GM23338 (cell line): ENCODE results near the gene TMEM219. TPM values are rescaled to one million over a fixed set of nuclear protein-coding genes. Genes with fewer than 3 reads are reported as not detected.

Source experiments
- ATAC-seq: fragments of 200-7000 bp; cut with Tn5 transposase; 3 replicates; pipeline ENCODE4 v1.9.1; 2020
- DNase-seq: peaks from one replicate; pipeline ENCODE4 v3.0.0-alpha.2; 2015; ENCODE audit warnings: low spot score
- H2AFZ ChIP-seq: fragments of 200-600 bp; sonication (generic); 2 replicates; pipeline ENCODE4 v1.8.0; 2016; ENCODE audit warnings: antibody characterized with exemption, mild to moderate bottlenecking, moderate library complexity
- H3F3A ChIP-seq: fragments of 200-600 bp; sonication (generic); replicated peaks from 2 replicates; pipeline ENCODE4 v1.8.0; 2017; ENCODE audit warnings: antibody characterized with exemption, mixed run types, low read depth
- H3K27ac ChIP-seq: fragments of 200-600 bp; sonication (generic); 2 replicates; pipeline ENCODE4 v1.6.1; 2016; ENCODE audit warnings: low read depth
- H3K27me3 ChIP-seq: fragments of 200-600 bp; sonication (generic); 2 replicates; pipeline ENCODE4 v1.8.0; 2016; ENCODE audit warnings: mild to moderate bottlenecking, mixed run types, moderate library complexity; ENCODE audit not compliant: insufficient read depth
- H3K36me3 ChIP-seq: fragments of 200-600 bp; sonication (generic); 2 replicates; pipeline ENCODE4 v1.8.0; 2016; ENCODE audit warnings: mild to moderate bottlenecking; ENCODE audit not compliant: insufficient read depth
- H3K4me1 ChIP-seq: fragments of 200-600 bp; sonication (generic); 2 replicates; pipeline ENCODE4 v1.8.0; 2016; ENCODE audit warnings: mild to moderate bottlenecking, moderate library complexity; ENCODE audit not compliant: insufficient read depth
- H3K4me2 ChIP-seq: fragments of 200-600 bp; sonication (generic); 2 replicates; pipeline ENCODE4 v1.7.1; 2017; ENCODE audit warnings: mixed run types
- H3K4me3 ChIP-seq: fragments of 200-600 bp; sonication (generic); 2 replicates; pipeline ENCODE4 v1.6.1; 2016; ENCODE audit warnings: mixed run types
- H3K79me2 ChIP-seq: fragments of 200-600 bp; sonication (generic); replicated peaks from 2 replicates; pipeline ENCODE4 v1.8.0; 2017; ENCODE audit warnings: mild to moderate bottlenecking; ENCODE audit not compliant: insufficient read depth
- H3K9me2 ChIP-seq: fragments of 200-600 bp; sonication (generic); 2 replicates; pipeline ENCODE4 v1.8.0; 2017; ENCODE audit not compliant: insufficient read depth
- H4K20me1 ChIP-seq: fragments of 200-600 bp; sonication (generic); replicated peaks from 2 replicates; pipeline ENCODE4 v1.8.0; 2017; ENCODE audit warnings: mild to moderate bottlenecking; ENCODE audit not compliant: insufficient read depth
- H3K27ac Mint-ChIP-seq: 2 replicates; pipeline ENCODE4 v1.8.0; 2020; ENCODE audit warnings: inconsistent platforms, mild to moderate bottlenecking, moderate library complexity, mixed read lengths
- H3K27me3 Mint-ChIP-seq: 3 replicates; pipeline ENCODE4 v1.8.0; 2022; ENCODE audit warnings: low read depth, mild to moderate bottlenecking, moderate library complexity, mixed read lengths, inconsistent platforms; ENCODE audit not compliant: insufficient read depth, poor library complexity
- H3K36me3 Mint-ChIP-seq: 3 replicates; pipeline ENCODE4 v1.8.0; 2021; ENCODE audit warnings: low read depth, mild to moderate bottlenecking, inconsistent platforms, moderate library complexity, mixed read lengths
- H3K4me1 Mint-ChIP-seq: 3 replicates; pipeline ENCODE4 v1.8.0; 2020; ENCODE audit warnings: mild to moderate bottlenecking, inconsistent platforms, mixed read lengths
- H3K4me3 Mint-ChIP-seq: 3 replicates; pipeline ENCODE4 v1.8.0; 2021; ENCODE audit warnings: moderate library complexity, mild to moderate bottlenecking, inconsistent platforms, mixed read lengths
- H3K9me3 Mint-ChIP-seq: 3 replicates; pipeline ENCODE4 v1.8.0; 2020; ENCODE audit warnings: moderate library complexity, mild to moderate bottlenecking, inconsistent platforms, mixed read lengths
- CREB1 ChIP-seq: fragments of 250-450 bp; sonication (Bioruptor Pico); IDR thresholded peaks from 2 replicates; pipeline ENCODE4 v1.5.0; 2020; ENCODE audit warnings: low read depth, mild to moderate bottlenecking, moderate library complexity
- ETS1 ChIP-seq: IDR thresholded peaks from 2 replicates; pipeline ENCODE4 v1.6.1; 2016; ENCODE audit warnings: antibody characterized with exemption
- EZH2 ChIP-seq: fragments of 200-600 bp; sonication (generic); IDR thresholded peaks from one replicate; pipeline ENCODE4 v1.8.0; 2017; ENCODE audit warnings: antibody characterized with exemption, mild to moderate bottlenecking, low read depth; ENCODE audit not compliant: unreplicated experiment
- EZH2phosphoT487 ChIP-seq: fragments of 200-600 bp; sonication (generic); IDR thresholded peaks from one replicate; pipeline ENCODE4 v1.8.1; 2018; ENCODE audit warnings: antibody characterized with exemption; ENCODE audit not compliant: unreplicated experiment
- NANOG ChIP-seq: IDR thresholded peaks from 2 replicates; pipeline ENCODE4 v1.6.1; 2016; ENCODE audit warnings: antibody characterized with exemption, borderline replicate concordance
- POLR2AphosphoS5 ChIP-seq: IDR thresholded peaks from 2 replicates; pipeline ENCODE4 v1.6.1; 2016; ENCODE audit warnings: antibody characterized with exemption, low read depth
- REST ChIP-seq: IDR thresholded peaks from one replicate; pipeline ENCODE4 v1.6.1; 2018; ENCODE audit warnings: antibody characterized with exemption; ENCODE audit not compliant: unreplicated experiment
- STAT1 ChIP-seq: IDR thresholded peaks from one replicate; pipeline ENCODE4 v1.6.1; 2016; ENCODE audit warnings: antibody characterized with exemption; ENCODE audit not compliant: unreplicated experiment
- polyA plus RNA-seq: library from polyadenylated mRNA; unstranded; fragments of >200 nt; fragmentation: Nextera tagmentation; extraction: Ambion mirVana; gene quantifications from 2 replicates; pipeline ENCODE4 v1.2.1, GENCODE V29; 2016
- total RNA-seq: library from RNA; depleted of rRNA; stranded (reverse); fragments of >200 nt; shearing (Covaris generic); gene quantifications from 2 replicates; pipeline ENCODE4 v1.2.3, GENCODE V29; 2014

Gene TMEM219
- total and polyA plus RNA-seq, 2 experiments from 2014 or later = 50.0 to 82.3 TPM

- H3K27me3 Mint-ChIP-seq = peaks cover 13% of the 10 kb centered on the region
- Histone ChIP-seq H3K27me3 (no peaks in the 10 kb centered on the region), H3K4me2 (no peak overlapping the region), H3K4me3 (no peak overlapping the region), H4K20me1 (no peaks in the 10 kb centered on the region; the same call in 1 of the 2 replicates), H3K36me3 (peaks cover 4% of the 10 kb centered on the region; the same call in 1 of the 2 replicates), H3K9me2 (no peaks in the 10 kb centered on the region), H3K4me1 (peaks cover 7% of the 10 kb centered on the region; the same call in 1 of the 2 replicates), H2AFZ (no peak overlapping the region), H3F3A (peaks cover 11% of the 10 kb centered on the region), H3K27ac (no peak overlapping the region), H3K79me2 (no peaks in the 10 kb centered on the region)
- H3K9me3 Mint-ChIP-seq = no peaks in the 10 kb centered on the region; the same call in 2 of the 3 replicates
- no peak overlapping the region for H3K27ac Mint-ChIP-seq
- peaks cover 10% of the 10 kb centered on the region for H3K4me1 Mint-ChIP-seq
- no peak for DNase-seq
- H3K36me3 Mint-ChIP-seq = peaks cover 48% of the 10 kb centered on the region
- TF ChIP-seq STAT1 = no peak
- no peak for ATAC-seq
- no peak overlapping the region for H3K4me3 Mint-ChIP-seq
Observed at GRCh38 chr16:29990883-29991570, 29.1 kb downstream of the TMEM219 start.

GRCh38 chr16:29991571-29991904, 29.7 kb downstream of the TMEM219 start:
- Histone ChIP-seq H3K79me2 (no peaks in the 10 kb centered on the region; the same call in 1 of the 2 replicates), H3K36me3 (peaks cover 4% of the 10 kb centered on the region; the same call in 1 of the 2 replicates), H2AFZ (no peak overlapping the region), H3K4me1 (peaks cover 7% of the 10 kb centered on the region; the same call in 1 of the 2 replicates), H3K4me3 (no peak overlapping the region), H3K9me2 (no peaks in the 10 kb centered on the region), H4K20me1 (no peaks in the 10 kb centered on the region; the same call in 1 of the 2 replicates), H3K27me3 (no peaks in the 10 kb centered on the region), H3F3A (peaks cover 11% of the 10 kb centered on the region), H3K27ac (no peak overlapping the region), H3K4me2 (no peak overlapping the region)
- no peak for TF ChIP-seq POLR2AphosphoS5
- no peak for TF ChIP-seq STAT1
- no peak for TF ChIP-seq ETS1
- no peak for TF ChIP-seq NANOG
- TF ChIP-seq CREB1 (CRISPR knock-in tag) = no peak
- TF ChIP-seq EZH2phosphoT487 = no peak
- no peak for DNase-seq
- Mint-ChIP-seq H3K9me3 (peaks cover 2% of the 10 kb centered on the region; the same call in 2 of the 3 replicates), H3K27ac (no peak overlapping the region), H3K4me3 (no peak overlapping the region), H3K4me1 (peaks cover 11% of the 10 kb centered on the region), H3K36me3 (peaks cover 43% of the 10 kb centered on the region; the same call in 2 of the 3 replicates), H3K27me3 (peaks cover 13% of the 10 kb centered on the region)
- ATAC-seq = no peak

- no peak overlapping the region for H2AFZ ChIP-seq
- Mint-ChIP-seq H3K9me3 (peaks cover 2% of the 10 kb centered on the region; the same call in 2 of the 3 replicates), H3K27ac (no peak overlapping the region), H3K4me3 (no peak overlapping the region; the same call in 2 of the 3 replicates), H3K4me1 (peaks cover 15% of the 10 kb centered on the region), H3K27me3 (peaks cover 13% of the 10 kb centered on the region), H3K36me3 (peaks cover 45% of the 10 kb centered on the region)
- H3K27me3 ChIP-seq = no peaks in the 10 kb centered on the region
- H3K4me2 ChIP-seq = no peak overlapping the region
- H3K9me2 ChIP-seq = no peaks in the 10 kb centered on the region
- no peak overlapping the region for H3K27ac ChIP-seq
- peaks cover 13% of the 10 kb centered on the region for H3K4me1 ChIP-seq
- H3K79me2 ChIP-seq = peaks cover 7% of the 10 kb centered on the region; the same call in 1 of the 2 replicates
- H3F3A ChIP-seq = peaks cover 16% of the 10 kb centered on the region
- no peak for ATAC-seq
- H3K36me3 ChIP-seq = peaks cover 4% of the 10 kb centered on the region; the same call in 1 of the 2 replicates
- DNase-seq = no peak
- no peaks in the 10 kb centered on the region; the same call in 1 of the 2 replicates for H4K20me1 ChIP-seq
- no peak overlapping the region for H3K4me3 ChIP-seq
- no peak for TF ChIP-seq REST
- TF ChIP-seq POLR2AphosphoS5 = no peak
- no peak for TF ChIP-seq EZH2phosphoT487
- TF ChIP-seq STAT1 = no peak
- no peak for TF ChIP-seq ETS1
- TF ChIP-seq CREB1 (CRISPR knock-in tag) = no peak
- TF ChIP-seq EZH2 = no peak
Observed at GRCh38 chr16:29992344-29992967, 30.6 kb downstream of the TMEM219 start.
